Measurements from ENCODE around the gene ABCB1. TPM values are rescaled to one million over a fixed set of nuclear protein-coding genes. Genes with fewer than 3 reads are reported as not detected.

The ABCB1 gene
- total and polyA plus RNA-seq, 4 donors, result 1.5 to 4.9 (median 2.6) TPM

DNA sequence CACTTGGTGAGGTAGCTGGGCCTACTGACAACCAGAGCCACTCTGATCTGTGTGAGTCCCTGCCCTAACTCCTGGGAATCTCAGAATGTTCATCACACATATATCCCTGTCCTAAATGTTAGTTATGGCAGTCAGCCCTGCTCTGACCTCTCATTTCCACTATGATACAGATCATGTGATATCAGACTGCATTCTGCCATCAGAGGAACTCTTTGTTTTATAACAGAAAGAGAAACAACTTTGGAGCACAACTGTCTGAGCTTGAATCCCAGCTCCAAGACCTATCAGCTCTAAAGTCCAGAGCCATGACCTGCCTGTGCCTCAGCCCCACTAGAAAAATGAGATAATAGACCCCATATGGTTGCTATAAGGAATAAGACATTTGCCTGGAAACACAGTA lies 70.6 kb downstream of the ABCB1 start:
- H3K9ac ChIP-seq (ENCODE audit: insufficient read depth in 1 of 2, low read length in 2 of 2), result no peak overlapping the region
- ATAC-seq (ENCODE audit: insufficient read depth, low FRiP score) (no peak), DNase-seq (no peak)
- no peaks in the 10 kb centered on the region for H3K27me3 ChIP-seq (ENCODE audit: control insufficient read depth in 3 of 3, insufficient read depth in 3 of 3, low read length in 2 of 3)
- H3K4me3 ChIP-seq, result no peak overlapping the region
- TF ChIP-seq, protein P1, sequence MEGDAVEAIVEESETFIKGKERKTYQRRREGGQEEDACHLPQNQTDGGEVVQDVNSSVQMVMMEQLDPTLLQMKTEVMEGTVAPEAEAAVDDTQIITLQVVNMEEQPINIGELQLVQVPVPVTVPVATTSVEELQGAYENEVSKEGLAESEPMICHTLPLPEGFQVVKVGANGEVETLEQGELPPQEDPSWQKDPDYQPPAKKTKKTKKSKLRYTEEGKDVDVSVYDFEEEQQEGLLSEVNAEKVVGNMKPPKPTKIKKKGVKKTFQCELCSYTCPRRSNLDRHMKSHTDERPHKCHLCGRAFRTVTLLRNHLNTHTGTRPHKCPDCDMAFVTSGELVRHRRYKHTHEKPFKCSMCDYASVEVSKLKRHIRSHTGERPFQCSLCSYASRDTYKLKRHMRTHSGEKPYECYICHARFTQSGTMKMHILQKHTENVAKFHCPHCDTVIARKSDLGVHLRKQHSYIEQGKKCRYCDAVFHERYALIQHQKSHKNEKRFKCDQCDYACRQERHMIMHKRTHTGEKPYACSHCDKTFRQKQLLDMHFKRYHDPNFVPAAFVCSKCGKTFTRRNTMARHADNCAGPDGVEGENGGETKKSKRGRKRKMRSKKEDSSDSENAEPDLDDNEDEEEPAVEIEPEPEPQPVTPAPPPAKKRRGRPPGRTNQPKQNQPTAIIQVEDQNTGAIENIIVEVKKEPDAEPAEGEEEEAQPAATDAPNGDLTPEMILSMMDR (IDR thresholded peaks at IDR 0.05; ENCODE audit: control extremely low read depth, extremely low read depth), result no peak
- H3K9me3 ChIP-seq (ENCODE audit: control insufficient read depth in 4 of 4, insufficient read depth in 3 of 4, low read length in 3 of 4), result peaks cover 0 to 2% (median 0%) of the 10 kb centered on the region in 4 donors
- no peaks in the 10 kb centered on the region for H3K36me3 ChIP-seq (ENCODE audit: control insufficient read depth in 4 of 4, insufficient read depth in 4 of 4, low read length in 4 of 4)
- H3K27ac ChIP-seq (ENCODE audit: low read depth in 1 of 2, low read length in 1 of 2), result no peak overlapping the region
- H3K4me1 ChIP-seq (ENCODE audit: control insufficient read depth in 5 of 5, insufficient read depth in 5 of 5, low read length in 5 of 5), result no peaks in the 10 kb centered on the region

DNA sequence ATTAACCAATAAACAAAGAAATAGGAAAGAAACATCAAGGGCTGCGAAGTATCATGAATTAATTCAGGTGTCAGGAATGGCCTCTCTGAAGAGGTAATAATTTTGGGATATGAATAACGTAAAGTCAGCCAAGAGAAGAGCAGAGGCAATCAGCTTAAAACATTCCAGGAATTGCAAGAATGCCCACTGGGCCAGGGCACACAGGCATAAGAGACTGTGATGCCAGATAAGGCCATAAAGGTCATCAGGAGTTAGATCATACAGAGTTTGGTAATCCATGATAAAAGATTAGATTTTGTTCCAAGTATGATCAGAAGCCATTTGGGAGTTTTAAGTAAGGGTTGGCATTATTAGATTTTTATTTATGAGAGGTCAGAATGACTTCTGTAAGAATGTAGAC lies 72.0 kb downstream of the ABCB1 start:
- no peaks in the 10 kb centered on the region for H3K4me1 ChIP-seq (ENCODE audit: control insufficient read depth in 5 of 5, insufficient read depth in 5 of 5, low read length in 5 of 5)
- ATAC-seq (ENCODE audit: insufficient read depth, low FRiP score) (no peak), DNase-seq (no peak)
- no peak overlapping the region for H3K9ac ChIP-seq (ENCODE audit: insufficient read depth in 1 of 2, low read length in 2 of 2)
- H3K36me3 ChIP-seq (ENCODE audit: control insufficient read depth in 4 of 4, insufficient read depth in 4 of 4, low read length in 4 of 4), result no peaks in the 10 kb centered on the region
- TF ChIP-seq, protein P1 (IDR thresholded peaks at IDR 0.05; ENCODE audit: control extremely low read depth, extremely low read depth), result no peak
- H3K27ac ChIP-seq (ENCODE audit: low read depth in 1 of 2, low read length in 1 of 2), result no peak overlapping the region
- no peaks in the 10 kb centered on the region for H3K27me3 ChIP-seq (ENCODE audit: control insufficient read depth in 3 of 3, insufficient read depth in 3 of 3, low read length in 2 of 3)
- H3K9me3 ChIP-seq (ENCODE audit: control insufficient read depth in 4 of 4, insufficient read depth in 3 of 4, low read length in 3 of 4), result no peaks in the 10 kb centered on the region
- no peak overlapping the region for H3K4me3 ChIP-seq
- 83 to 92% methylated on average over 2 of the region's 2 CpGs for WGBS, 2 donors

DNA sequence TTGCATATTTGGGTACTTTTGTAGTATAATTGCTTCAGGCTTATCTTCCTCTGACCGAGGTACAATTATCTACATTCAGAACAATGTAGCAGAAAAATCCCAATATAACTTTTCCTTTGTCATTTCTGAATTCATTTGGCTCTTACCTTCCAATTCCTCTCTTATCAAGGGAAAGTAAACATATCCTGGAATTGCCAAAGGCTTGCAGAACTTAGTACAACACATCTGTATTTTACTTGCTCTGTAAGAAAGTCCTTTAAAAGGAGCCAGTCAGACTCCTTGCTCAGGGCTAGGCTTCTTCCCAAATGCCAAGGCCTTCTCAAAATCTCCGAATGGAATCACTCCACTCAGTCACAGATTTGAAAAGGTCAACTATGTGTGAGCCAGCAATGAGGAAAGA lies 81.9 kb downstream of the ABCB1 start:
- Histone ChIP-seq H3K9me3 (ENCODE audit: control insufficient read depth in 4 of 4, insufficient read depth in 3 of 4, low read length in 3 of 4) (no peaks in the 10 kb centered on the region), H3K36me3 (ENCODE audit: control insufficient read depth in 4 of 4, insufficient read depth in 4 of 4, low read length in 4 of 4) (no peaks in the 10 kb centered on the region), H3K4me1 (ENCODE audit: control insufficient read depth in 5 of 5, insufficient read depth in 5 of 5, low read length in 5 of 5) (no peaks in the 10 kb centered on the region), H3K9ac (ENCODE audit: insufficient read depth in 1 of 2, low read length in 2 of 2) (no peak overlapping the region), H3K27ac (ENCODE audit: low read depth in 1 of 2, low read length in 1 of 2) (no peak overlapping the region), H3K4me3 (no peak overlapping the region), H3K27me3 (ENCODE audit: control insufficient read depth in 3 of 3, insufficient read depth in 3 of 3, low read length in 2 of 3) (no peaks in the 10 kb centered on the region)
- DNase-seq (no peak), ATAC-seq (ENCODE audit: insufficient read depth, low FRiP score) (no peak)
- 54 to 58% methylated on average over 2 of the region's 2 CpGs for WGBS, 2 donors
- TF ChIP-seq, protein P1 (IDR thresholded peaks at IDR 0.05; ENCODE audit: control extremely low read depth, extremely low read depth), result no peak

DNA sequence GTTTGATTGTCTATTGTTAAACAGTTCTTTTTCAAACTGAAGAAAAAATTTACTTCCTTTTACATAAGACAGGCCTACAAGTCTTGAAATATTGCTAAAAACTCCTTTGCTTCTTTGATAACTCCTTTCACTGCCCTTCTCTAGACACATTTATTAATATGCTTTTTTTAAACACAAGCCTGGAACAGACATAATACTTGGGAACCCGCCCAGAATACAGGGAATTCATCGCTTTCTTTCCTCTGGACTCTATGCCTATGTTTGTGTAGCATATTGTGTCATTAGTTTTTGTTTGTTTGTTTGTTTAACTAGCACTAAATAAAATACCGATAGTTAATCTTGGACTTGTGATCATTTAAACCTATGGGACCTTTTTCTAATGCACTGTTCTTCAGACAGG lies 82.8 kb downstream of the ABCB1 start:
- ATAC-seq (ENCODE audit: insufficient read depth, low FRiP score) (no peak), DNase-seq (no peak)
- H3K9ac ChIP-seq (ENCODE audit: insufficient read depth in 1 of 2, low read length in 2 of 2), result no peak overlapping the region
- no peak overlapping the region for H3K27ac ChIP-seq (ENCODE audit: low read depth in 1 of 2, low read length in 1 of 2)
- no peaks in the 10 kb centered on the region for H3K9me3 ChIP-seq (ENCODE audit: control insufficient read depth in 4 of 4, insufficient read depth in 3 of 4, low read length in 3 of 4)
- H3K27me3 ChIP-seq (ENCODE audit: control insufficient read depth in 3 of 3, insufficient read depth in 3 of 3, low read length in 2 of 3), result no peaks in the 10 kb centered on the region
- no peaks in the 10 kb centered on the region for H3K36me3 ChIP-seq (ENCODE audit: control insufficient read depth in 4 of 4, insufficient read depth in 4 of 4, low read length in 4 of 4)
- WGBS, 2 donors, result 83 to 85% methylated on average over 3 of the region's 3 CpGs
- H3K4me3 ChIP-seq, result no peak overlapping the region
- H3K4me1 ChIP-seq (ENCODE audit: control insufficient read depth in 5 of 5, insufficient read depth in 5 of 5, low read length in 5 of 5), result no peaks in the 10 kb centered on the region
- TF ChIP-seq, protein P1 (IDR thresholded peaks at IDR 0.05; ENCODE audit: control extremely low read depth, extremely low read depth), result no peak
